CD4-positive, alpha-beta T cell treated with Interleukin-17A for 4 hours (primary cell): Measurements from ENCODE around the gene CWC27.
A peak's percentile ranks its signal among the peaks of the same experiment; 100 is the strongest.
"Not testable (repeated sequence)": the region's sequence is repeated elsewhere in the genome, so short reads cannot be mapped to it uniquely, and the experiment has no call there.

Experiments used
- DNase-seq: peaks from one replicate; pipeline ENCODE4 v3.0.0-alpha.2; 2020; ENCODE audit warnings: mixed read lengths

The CWC27 gene

GRCh38 chr5:64789457-64789856, 20.7 kb downstream of the CWC27 start:
- DNase-seq = no peak

- DNase-seq = no peak
Observed at GRCh38 chr5:64790210-64790609, 21.5 kb downstream of the CWC27 start.

DNA sequence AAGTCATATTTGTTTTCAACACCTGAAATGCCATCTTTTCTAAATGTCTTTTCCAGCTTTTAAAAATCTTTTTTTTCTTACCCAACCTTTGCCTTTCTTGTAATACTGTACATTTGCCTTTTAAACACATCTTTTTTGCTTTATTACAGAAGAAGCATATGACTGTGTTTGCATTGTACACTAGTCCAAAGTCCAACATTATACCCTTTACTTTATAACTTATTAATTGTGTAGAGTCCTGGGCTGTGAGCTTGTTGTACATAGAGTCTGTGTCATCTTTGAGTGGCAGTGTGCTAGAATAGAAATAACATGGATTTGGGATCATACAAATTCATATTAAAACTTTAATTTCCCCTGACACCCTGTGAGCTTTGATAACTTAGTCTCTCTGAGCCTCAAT, 23.7 kb downstream of the CWC27 start:
- DNase-seq = no peak

DNA sequence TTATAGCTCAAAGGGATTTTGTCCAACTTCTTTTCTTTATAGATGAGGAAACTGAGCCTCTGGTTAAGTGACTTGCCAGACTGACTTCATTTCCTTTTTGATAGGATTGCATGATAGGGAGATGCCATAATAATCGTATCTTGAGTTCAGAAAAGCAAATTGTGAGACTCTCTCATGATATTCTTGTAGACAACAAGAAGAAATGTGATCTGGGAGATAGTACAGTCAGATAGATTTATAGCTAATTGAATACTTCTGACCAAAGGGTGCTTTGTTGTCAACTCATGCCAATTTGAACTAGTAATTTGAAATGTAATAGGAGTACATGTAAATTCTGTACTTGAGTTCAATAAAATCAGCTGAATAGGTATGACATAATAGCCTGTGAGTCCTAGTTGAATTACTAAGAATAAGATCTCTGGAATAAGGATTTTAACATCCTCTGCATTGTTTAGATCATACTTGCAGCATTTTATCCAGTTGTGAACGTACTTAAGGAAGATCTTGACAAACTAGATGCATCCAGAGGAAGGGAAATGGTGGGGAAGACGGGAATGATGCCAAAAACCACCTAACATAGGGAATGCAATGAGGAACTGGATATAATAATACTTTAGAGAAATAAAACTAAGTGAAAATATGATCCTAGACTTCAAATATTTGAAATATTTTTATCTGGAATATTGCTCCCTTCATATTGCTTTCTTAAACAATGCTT, 25.5 kb downstream of the CWC27 start:
- no peak for DNase-seq

GRCh38 chr5:64796301-64796700, 27.6 kb downstream of the CWC27 start:
- DNase-seq = no peak

DNA sequence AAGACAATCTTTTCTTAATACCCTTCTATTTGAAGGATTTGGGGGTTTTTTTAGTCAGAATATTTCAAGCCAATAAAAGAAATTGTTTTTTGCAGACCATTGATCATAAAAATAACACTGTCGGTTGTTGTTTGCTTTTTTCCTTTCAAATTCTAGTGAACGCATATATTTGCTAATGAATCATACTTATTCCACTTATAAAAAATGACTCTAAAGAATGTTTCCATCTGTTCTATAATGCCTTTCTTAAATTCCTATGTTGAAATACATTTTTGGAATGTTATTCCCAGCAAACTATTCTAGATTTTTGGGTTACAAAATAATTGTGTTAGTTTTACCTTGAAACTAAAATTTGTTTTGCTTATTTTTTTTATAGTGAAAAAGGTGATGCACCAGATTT, 32.2 kb downstream of the CWC27 start:
- DNase-seq = no peak

DNA sequence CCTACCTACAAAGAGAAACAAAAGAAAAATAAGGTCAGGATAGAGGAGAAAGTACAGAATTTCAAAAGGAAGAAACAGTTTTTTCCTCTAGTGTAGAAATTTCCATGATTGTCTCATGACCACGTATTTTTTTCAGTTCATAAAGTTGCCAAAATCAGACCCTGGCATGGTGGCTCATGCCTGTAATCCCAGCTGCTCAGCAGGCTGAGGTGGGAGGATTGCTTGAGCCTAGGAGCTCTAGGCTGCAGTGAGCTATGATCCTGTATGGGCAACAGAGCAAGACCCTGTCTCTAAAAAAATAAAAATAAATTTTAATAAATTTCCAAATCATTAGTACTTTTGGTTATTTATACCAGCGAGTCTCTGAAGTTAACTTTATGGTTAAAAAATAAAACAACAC, 37.8 kb downstream of the CWC27 start:
- no peak for DNase-seq

DNA sequence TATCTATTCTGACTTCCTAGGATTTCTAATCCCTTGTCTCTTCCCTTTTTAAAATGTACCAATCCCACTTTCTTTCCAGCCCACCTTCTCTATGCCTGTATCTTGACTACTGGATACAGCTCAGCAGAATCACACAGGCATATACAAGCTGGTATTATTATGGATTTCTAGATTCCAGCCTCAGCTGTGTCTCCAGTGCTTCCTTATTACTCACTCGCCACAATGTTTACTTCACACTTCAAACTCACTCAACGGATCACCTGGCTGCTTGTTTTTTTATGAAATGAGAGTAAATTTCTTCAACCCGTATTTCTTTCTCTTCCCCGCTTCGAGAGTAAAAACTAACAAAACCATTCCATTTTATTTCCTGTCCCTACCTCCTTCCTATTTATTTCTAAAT, 38.8 kb downstream of the CWC27 start:
- DNase-seq = no peak

- peak; percentile 4 for DNase-seq
Observed at GRCh38 chr5:64811050-64811640, 42.4 kb downstream of the CWC27 start.

DNA sequence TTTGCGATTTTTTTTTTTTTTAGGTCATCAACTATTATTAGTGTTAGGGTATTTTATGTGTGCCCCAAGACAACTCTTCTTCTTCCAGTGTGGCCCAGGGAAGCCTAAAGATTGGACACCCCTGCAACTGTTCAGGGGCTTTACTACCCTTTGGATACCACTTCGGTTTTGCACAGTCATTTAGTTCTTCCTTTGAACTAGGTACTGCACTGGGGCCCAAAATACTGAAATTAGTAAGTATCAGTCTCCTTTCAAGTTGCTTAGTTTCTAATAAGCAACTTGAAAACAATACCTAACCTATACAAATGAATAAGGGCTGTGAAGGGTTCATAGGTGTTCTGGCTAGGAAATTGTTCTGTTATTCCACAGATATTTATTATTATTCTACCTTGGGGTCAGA, 45.3 kb downstream of the CWC27 start:
- no peak for DNase-seq

GRCh38 chr5:64818245-64818644, 49.5 kb downstream of the CWC27 start:
- no peak for DNase-seq

DNA sequence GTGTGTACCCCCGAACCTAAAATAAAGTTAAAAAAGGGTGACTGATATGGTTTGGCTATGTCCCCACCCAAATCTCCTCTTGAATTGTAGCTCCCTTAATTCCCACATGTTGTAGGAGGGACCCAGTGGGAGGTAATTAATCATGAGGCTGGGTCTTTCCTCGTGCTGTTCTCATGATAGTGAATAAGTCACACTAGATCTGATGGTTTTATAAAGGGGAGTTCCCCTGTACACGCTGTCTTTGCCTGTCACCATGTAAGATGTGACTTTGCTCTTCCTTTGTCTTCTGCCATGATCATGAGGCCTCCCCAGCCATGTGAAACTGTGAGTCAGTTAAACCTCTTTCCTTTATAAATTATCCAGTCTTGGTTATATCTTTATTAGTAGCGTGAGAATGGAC, 50.6 kb downstream of the CWC27 start:
- DNase-seq = not testable (repeated sequence)

DNA sequence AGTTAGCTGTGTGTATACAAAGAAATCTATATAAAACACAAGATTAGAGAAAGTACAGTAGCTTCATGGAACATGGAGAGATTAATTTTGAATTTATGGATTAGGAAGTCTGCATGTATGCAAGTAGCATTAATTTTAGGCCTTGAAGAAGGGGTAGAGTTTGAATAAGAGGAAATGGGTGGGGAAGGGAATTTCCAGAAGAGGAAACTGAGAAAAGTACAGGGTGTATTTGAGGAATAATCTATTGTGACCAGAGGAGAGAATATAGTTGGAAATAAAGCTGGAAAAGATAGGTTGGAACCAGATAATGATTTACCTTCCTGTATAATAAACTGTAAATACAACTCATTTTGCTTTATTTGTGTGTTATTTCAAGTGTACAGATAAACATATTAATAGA, 53.6 kb downstream of the CWC27 start:
- DNase-seq = no peak

- DNase-seq = no peak
Observed at GRCh38 chr5:64826541-64826940, 57.8 kb downstream of the CWC27 start.

- no peak for DNase-seq
Observed at GRCh38 chr5:64827703-64828102, 59.0 kb downstream of the CWC27 start.

DNA sequence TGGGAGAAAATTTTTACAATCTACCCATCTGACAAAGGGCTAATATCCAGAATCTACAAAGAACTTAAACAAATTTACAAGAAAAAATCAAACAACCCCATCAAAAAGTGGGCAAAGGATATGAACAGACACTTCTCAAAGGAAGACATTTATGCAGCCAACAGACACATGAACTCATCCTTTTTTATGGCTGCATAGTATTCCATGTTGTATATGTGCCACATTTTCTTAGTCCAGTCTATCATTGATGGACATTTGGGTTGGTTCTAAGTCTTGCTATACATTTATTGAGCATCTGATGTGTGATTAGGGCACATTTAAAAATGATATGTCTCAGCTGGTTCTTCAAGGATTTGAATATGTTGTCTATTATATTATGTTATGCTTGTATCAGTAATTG, 61.9 kb downstream of the CWC27 start:
- not testable (repeated sequence) for DNase-seq

GRCh38 chr5:64831996-64832395, 63.3 kb downstream of the CWC27 start:
- no peak for DNase-seq

GRCh38 chr5:64834037-64834436, 65.3 kb downstream of the CWC27 start:
- no peak for DNase-seq

- no peak for DNase-seq
Observed at GRCh38 chr5:64834611-64835010, 65.9 kb downstream of the CWC27 start.

GRCh38 chr5:64835266-64835665, 66.5 kb downstream of the CWC27 start:
- no peak for DNase-seq

DNA sequence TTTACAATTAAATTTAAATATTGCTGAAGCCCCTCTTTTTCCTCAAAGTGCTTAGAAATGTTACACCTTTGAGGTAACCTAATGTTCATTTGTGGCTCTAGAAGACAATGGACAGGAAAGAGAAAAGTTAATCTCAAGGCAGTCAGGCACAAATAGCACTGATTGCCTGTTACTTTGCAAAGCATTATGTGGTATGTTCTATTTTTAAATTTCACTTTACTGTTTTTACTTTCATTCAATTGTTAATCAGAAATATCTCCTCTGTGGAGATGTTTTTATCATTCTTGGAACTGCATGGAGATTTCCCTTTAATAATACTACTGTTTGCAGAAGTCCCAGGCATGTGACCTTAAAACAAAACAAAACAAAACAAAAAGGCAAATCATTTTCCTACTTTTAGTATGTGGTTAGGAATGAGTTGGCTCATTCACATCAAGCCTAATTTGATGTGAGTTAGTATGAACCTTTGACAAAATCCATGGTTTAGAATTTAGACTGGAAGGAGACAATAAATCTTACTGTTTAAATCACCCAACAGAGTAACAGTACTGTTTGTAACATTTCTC, 67.5 kb downstream of the CWC27 start:
- no peak for DNase-seq

DNA sequence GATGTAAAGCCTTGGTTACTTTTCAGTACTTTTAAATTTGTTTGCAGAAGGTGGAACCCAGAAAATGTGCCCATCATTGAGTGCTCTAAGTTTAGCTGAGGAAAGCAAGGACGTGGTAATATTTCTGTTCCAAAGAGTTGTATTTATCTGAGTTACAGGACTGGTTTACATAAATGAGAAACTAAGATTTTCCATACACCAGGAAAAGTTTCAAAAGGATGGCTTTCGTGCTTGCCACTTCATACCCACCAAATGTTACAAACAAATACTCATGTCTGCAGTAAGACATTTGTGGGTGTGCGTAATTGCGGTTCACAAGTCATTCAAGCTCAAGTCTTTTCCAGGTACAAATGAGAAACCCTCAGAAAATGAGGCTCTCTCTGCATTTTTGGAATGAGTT, 68.1 kb downstream of the CWC27 start:
- DNase-seq = no peak

DNA sequence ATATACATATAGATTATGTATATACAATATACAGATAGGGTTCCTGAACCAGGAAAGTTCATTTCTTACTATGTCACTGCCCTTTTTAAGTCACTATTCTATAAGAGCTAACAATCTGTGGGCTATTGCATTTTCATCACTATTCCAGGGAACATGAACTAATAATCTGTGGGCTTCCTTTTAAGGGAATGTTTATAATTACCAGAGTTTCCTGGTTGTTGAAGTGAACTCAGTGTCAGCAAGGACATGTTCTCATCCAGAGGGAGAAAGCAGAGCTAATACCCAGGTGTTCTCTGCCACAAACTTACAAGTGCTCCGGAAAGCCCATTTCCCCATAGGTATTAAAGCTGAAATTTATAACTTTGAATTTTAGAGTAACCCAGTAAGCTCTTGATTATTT, 69.6 kb downstream of the CWC27 start:
- DNase-seq = no peak

DNA sequence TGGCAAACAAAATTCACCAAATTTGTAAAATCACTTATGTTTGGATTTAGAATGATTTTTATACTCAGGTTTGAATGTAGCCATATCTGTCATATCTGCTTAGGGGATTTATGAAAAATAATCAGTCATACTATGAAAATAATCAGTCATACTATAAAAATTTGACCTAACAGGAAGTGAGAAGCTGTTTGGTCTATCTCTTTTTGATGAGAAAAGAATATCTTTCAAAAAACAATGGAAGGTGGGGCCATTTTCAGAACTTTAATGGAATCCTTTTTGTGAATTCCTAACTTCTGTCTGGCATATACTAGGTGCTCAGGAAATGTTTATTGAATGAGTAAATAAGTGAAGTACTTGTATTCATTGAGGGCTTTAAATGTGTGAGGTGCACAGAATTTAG, 70.1 kb downstream of the CWC27 start:
- DNase-seq = no peak

DNA sequence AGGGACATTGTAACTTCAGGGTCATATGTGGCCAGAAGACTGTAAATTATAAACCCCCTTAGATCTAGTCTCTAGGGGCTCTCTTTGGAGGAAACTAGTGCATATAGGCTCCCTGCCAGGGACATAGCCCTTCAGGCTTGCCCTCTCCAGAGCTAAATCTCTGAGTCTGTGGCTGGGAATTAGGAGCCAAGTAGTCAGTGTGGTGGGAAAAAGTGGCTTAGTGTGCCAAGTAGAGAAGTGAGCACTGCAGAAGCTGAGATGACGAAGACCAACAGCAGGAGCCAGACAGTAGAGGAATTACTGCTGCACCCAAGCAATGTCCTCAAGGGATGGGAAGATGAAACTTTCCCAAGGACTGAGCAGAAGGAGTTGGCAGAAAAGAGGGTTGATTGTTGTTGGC, 71.2 kb downstream of the CWC27 start:
- DNase-seq = no peak
